Keratinocyte (primary cell): Measurements from ENCODE around the gene POLR2C.

Experiments used
- EZH2 ChIP-seq: IDR thresholded peaks from one replicate; pipeline ENCODE4 v1.6.1; 2012; ENCODE audit warnings: inconsistent platforms, mild to moderate bottlenecking, low read length, moderate library complexity
- TF ChIP-seq, protein P1 (sequence below), 3 experiments: IDR thresholded peaks in 1 of 3; conservative IDR thresholded peaks in 1 of 3; optimal IDR thresholded peaks in 1 of 3; 2 replicates in 2 of 3; 3 replicates in 1 of 3; pipeline versions ENCODE3 to v1.5.1; 2011; ENCODE audit warnings: low read length in 3 of 3, mild to moderate bottlenecking in 3 of 3, moderate library complexity in 2 of 3, control low read depth in 1 of 3, inconsistent platforms in 1 of 3; ENCODE audit not compliant: insufficient read depth in 2 of 3; ENCODE audit errors: extremely low read depth in 1 of 3

DNA sequence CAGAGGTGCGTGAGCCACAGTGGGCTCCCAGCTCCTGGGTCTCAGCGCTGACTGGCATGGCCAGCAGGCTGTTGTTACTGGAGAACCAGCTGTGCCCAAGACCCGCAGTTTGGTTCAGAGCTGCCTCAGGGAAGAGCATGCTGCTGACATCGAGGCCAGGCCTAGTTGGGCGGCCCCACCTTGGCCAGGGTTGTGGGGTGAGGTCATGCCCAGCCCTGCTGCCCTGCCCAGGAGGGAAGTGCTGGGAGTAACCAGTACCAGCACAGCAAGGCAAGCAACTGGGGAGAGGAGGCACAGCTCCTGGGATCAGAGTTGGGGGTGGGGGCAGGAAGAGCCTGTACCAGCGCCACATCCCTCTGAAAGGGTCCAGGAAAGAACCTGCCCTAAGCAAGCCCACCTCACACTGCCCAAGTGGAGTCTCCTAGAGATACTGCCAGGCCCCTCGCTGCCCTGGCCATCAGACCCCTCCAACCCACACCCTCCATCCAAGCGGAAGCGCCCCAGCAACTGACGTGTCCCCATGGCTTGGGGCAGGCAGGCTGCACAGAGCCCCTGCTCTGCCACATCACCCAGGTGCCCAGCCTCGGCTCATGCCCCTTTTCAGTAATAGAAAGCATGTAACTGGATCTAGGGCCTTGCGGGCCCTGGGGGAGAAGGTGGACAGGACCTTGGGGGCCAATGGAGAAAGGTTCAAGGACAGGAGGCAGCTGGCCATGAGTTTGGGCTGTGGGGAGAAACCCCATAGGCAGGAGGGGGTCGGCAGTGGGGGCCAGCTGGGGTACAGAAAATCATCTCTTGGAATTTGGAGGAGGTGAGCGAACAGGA lies 22.8 kb downstream of the POLR2C start:
- TF ChIP-seq, protein P1, sequence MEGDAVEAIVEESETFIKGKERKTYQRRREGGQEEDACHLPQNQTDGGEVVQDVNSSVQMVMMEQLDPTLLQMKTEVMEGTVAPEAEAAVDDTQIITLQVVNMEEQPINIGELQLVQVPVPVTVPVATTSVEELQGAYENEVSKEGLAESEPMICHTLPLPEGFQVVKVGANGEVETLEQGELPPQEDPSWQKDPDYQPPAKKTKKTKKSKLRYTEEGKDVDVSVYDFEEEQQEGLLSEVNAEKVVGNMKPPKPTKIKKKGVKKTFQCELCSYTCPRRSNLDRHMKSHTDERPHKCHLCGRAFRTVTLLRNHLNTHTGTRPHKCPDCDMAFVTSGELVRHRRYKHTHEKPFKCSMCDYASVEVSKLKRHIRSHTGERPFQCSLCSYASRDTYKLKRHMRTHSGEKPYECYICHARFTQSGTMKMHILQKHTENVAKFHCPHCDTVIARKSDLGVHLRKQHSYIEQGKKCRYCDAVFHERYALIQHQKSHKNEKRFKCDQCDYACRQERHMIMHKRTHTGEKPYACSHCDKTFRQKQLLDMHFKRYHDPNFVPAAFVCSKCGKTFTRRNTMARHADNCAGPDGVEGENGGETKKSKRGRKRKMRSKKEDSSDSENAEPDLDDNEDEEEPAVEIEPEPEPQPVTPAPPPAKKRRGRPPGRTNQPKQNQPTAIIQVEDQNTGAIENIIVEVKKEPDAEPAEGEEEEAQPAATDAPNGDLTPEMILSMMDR (optimal IDR thresholded peaks at IDR 0.05 in 1 of 3, IDR thresholded peaks at IDR 0.05 in 1 of 3, conservative IDR thresholded peaks at IDR 0.05 in 1 of 3; ENCODE audit: extremely low read depth in 1 of 3, insufficient read depth in 2 of 3, low read length in 3 of 3): no peak
- TF ChIP-seq EZH2: no peak
